H9 (cell line): ENCODE measurements around the gene LLGL2. TPM values are rescaled to one million over a fixed set of nuclear protein-coding genes. Genes with fewer than 3 reads are reported as not detected.

Source experiments
- DNase-seq: peaks from one replicate; pipeline ENCODE4 v3.0.0-alpha.2; 2017
- H2AFZ ChIP-seq: one replicate; pipeline ENCODE4 v1.6.1; 2013; ENCODE audit warnings: mild to moderate bottlenecking, low read length, control low read depth, moderate library complexity
- H2AK5ac ChIP-seq: 2 replicates; pipeline ENCODE4 v1.6.1; 2013; ENCODE audit warnings: low read length, control low read depth, mixed read lengths; ENCODE audit not compliant: insufficient read length
- H2BK120ac ChIP-seq: one replicate; pipeline ENCODE4 v1.6.1; 2013; ENCODE audit warnings: low read depth, mild to moderate bottlenecking, low read length, control low read depth, inconsistent platforms; ENCODE audit not compliant: poor library complexity, severe bottlenecking
- H2BK12ac ChIP-seq: 2 replicates; pipeline ENCODE4 v1.6.1; 2013; ENCODE audit warnings: low read length, control low read depth, mixed read lengths, low read depth; ENCODE audit not compliant: insufficient read length
- H2BK15ac ChIP-seq: 2 replicates; pipeline ENCODE4 v1.6.1; 2013; ENCODE audit warnings: low read depth, low read length, control low read depth
- H2BK20ac ChIP-seq: one replicate; pipeline ENCODE4 v1.6.1; 2013; ENCODE audit warnings: low read depth, mild to moderate bottlenecking, low read length, control low read depth, inconsistent platforms; ENCODE audit not compliant: poor library complexity, severe bottlenecking
- H2BK5ac ChIP-seq: 2 replicates; pipeline ENCODE4 v1.6.1; 2013; ENCODE audit warnings: low read length, control low read depth, mixed read lengths; ENCODE audit not compliant: insufficient read length
- H3K14ac ChIP-seq: 2 replicates; pipeline ENCODE4 v1.6.1; 2013; ENCODE audit warnings: low read length, control low read depth; ENCODE audit not compliant: insufficient read depth
- H3K18ac ChIP-seq: 2 replicates; pipeline ENCODE4 v1.6.1; 2013; ENCODE audit warnings: low read depth, mild to moderate bottlenecking, mixed read lengths, low read length, control low read depth; ENCODE audit not compliant: insufficient read length
- H3K23ac ChIP-seq: 2 replicates; pipeline ENCODE4 v1.6.1; 2013; ENCODE audit warnings: low read length, control low read depth, mixed read lengths, low read depth; ENCODE audit not compliant: insufficient read length
- H3K23me2 ChIP-seq: 2 replicates; pipeline ENCODE4 v1.6.1; 2013; ENCODE audit warnings: low read depth, mild to moderate bottlenecking, mixed read lengths, low read length, control low read depth; ENCODE audit not compliant: insufficient read length, poor library complexity, severe bottlenecking
- H3K27ac ChIP-seq: 2 replicates; pipeline ENCODE4 v1.5.1; 2013; ENCODE audit warnings: low read length, control low read depth, mixed read lengths, low read depth; ENCODE audit not compliant: insufficient read length
- H3K27me3 ChIP-seq: 2 replicates; pipeline ENCODE4 v1.6.1; 2013; ENCODE audit warnings: low read length, control low read depth, inconsistent platforms; ENCODE audit not compliant: insufficient read depth
- H3K4ac ChIP-seq: 2 replicates; pipeline ENCODE4 v1.6.1; 2013; ENCODE audit warnings: low read depth, mild to moderate bottlenecking, control low read depth, inconsistent platforms, low read length, moderate library complexity
- H3K4me1 ChIP-seq: 2 replicates; pipeline ENCODE4 v1.6.1; 2013; ENCODE audit warnings: low read length, control low read depth, inconsistent platforms; ENCODE audit not compliant: insufficient read depth
- H3K4me2 ChIP-seq: 2 replicates; pipeline ENCODE4 v1.6.1; 2013; ENCODE audit warnings: low read length, control low read depth, mixed read lengths; ENCODE audit not compliant: insufficient read length, insufficient read depth
- H3K56ac ChIP-seq: 2 replicates; pipeline ENCODE4 v1.6.1; 2013; ENCODE audit warnings: low read depth, mild to moderate bottlenecking, mixed read lengths, low read length, control low read depth; ENCODE audit not compliant: insufficient read length
- H3K79me1 ChIP-seq: 2 replicates; pipeline ENCODE4 v1.6.1; 2013; ENCODE audit warnings: low read depth, mild to moderate bottlenecking, moderate library complexity, low read length, control low read depth, inconsistent platforms; ENCODE audit not compliant: insufficient read depth, poor library complexity, severe bottlenecking
- H3K79me2 ChIP-seq: 2 replicates; pipeline ENCODE4 v1.6.1; 2013; ENCODE audit warnings: low read length, control low read depth, inconsistent platforms; ENCODE audit not compliant: insufficient read depth
- H3K9ac ChIP-seq: 2 replicates; pipeline ENCODE4 v1.6.1; 2013; ENCODE audit warnings: low read length, control low read depth, mixed read lengths; ENCODE audit not compliant: insufficient read length; ENCODE audit errors: extremely low read depth
- H3K9me3 ChIP-seq: one replicate; pipeline ENCODE4 v1.6.1; 2013; ENCODE audit warnings: low read depth, low read length, inconsistent platforms; ENCODE audit not compliant: control insufficient read depth
- H3T11ph ChIP-seq: one replicate; pipeline ENCODE4 v1.6.1; 2013; ENCODE audit warnings: mild to moderate bottlenecking, low read length, control low read depth, inconsistent platforms
- H4K20me1 ChIP-seq: one replicate; pipeline ENCODE4 v1.6.1; 2013; ENCODE audit not compliant: control insufficient read depth, insufficient read length, insufficient read depth
- H4K5ac ChIP-seq: 2 replicates; pipeline ENCODE4 v1.6.1; 2013; ENCODE audit warnings: low read depth, mild to moderate bottlenecking, mixed read lengths, low read length, control low read depth; ENCODE audit not compliant: insufficient read length
- H4K8ac ChIP-seq: replicated peaks from 2 replicates; pipeline ENCODE4 v1.6.1; 2013; ENCODE audit warnings: low read length, control low read depth, mixed read lengths, low read depth; ENCODE audit not compliant: insufficient read length
- H4K91ac ChIP-seq: 2 replicates; pipeline ENCODE4 v1.6.1; 2013; ENCODE audit warnings: low read depth, mild to moderate bottlenecking, moderate library complexity, mixed read lengths, low read length, control low read depth; ENCODE audit not compliant: insufficient read length
- H3K27ac Mint-ChIP-seq, 3 experiments: 2 replicates in 2 of 3; 3 replicates in 1 of 3; pipeline ENCODE4 v1.8.0; 2020 to 2021; ENCODE audit warnings: mixed read lengths in 3 of 3, mild to moderate bottlenecking in 1 of 3, moderate library complexity in 1 of 3
- H3K27me3 Mint-ChIP-seq: 2 replicates; pipeline ENCODE4 v1.8.0; 2021; ENCODE audit warnings: low read depth, mild to moderate bottlenecking, moderate library complexity, mixed read lengths
- H3K36me3 Mint-ChIP-seq, 3 experiments: 2 replicates in 2 of 3; 3 replicates in 1 of 3; pipeline ENCODE4 v1.8.0; 2020 to 2021; ENCODE audit warnings: low read depth in 3 of 3, mixed read lengths in 3 of 3; ENCODE audit not compliant: insufficient read depth in 1 of 3
- H3K4me1 Mint-ChIP-seq, 2 experiments: 2 replicates each; pipeline ENCODE4 v1.8.0; 2020; ENCODE audit warnings: mixed read lengths in 2 of 2
- H3K4me3 Mint-ChIP-seq, 2 experiments: 2 replicates in 1 of 2; 3 replicates in 1 of 2; pipeline ENCODE4 v1.8.0; 2020 to 2021; ENCODE audit warnings: mild to moderate bottlenecking in 2 of 2, mixed read lengths in 2 of 2, moderate library complexity in 1 of 2
- H3K9me3 Mint-ChIP-seq, 2 experiments: 2 replicates in 1 of 2; 3 replicates in 1 of 2; pipeline ENCODE4 v1.8.0; 2020; ENCODE audit warnings: mild to moderate bottlenecking in 2 of 2, mixed read lengths in 2 of 2, moderate library complexity in 1 of 2
- CTCF ChIP-seq: fragments of 200-600 bp; sonication (generic); conservative IDR thresholded peaks from 3 replicates; pipeline ENCODE4 v1.8.0; 2021; ENCODE audit warnings: antibody characterized with exemption, mild to moderate bottlenecking
- WGBS: extraction: QIAGEN DNeasy Blood & Tissue Kit; methylation state at CpG from one replicate; pipeline ENCODE4 v1.1.7; 2013; ENCODE audit warnings: missing lambda C conversion rate, low lambda C conversion rate, mixed read lengths; ENCODE audit not compliant: insufficient read length; ENCODE audit errors: extremely low coverage; 5-methylcytosine and 5-hydroxymethylcytosine counted together
- total RNA-seq: library from RNA; stranded (reverse); gene quantifications from 2 replicates; pipeline ENCODE4 v1.2.1, GENCODE V29; 2021

LLGL2 gene
- total RNA-seq, 1 experiment from 2014 or later = 90.4 TPM

GRCh38 chr17:75498726-75499213, 26.7 kb upstream of the LLGL2 start:
- H3K9me3 ChIP-seq = no peaks in the 10 kb centered on the region
- no peak overlapping the region for H2BK5ac ChIP-seq
- H4K20me1 ChIP-seq = no peaks in the 10 kb centered on the region
- H3K56ac ChIP-seq = no peak overlapping the region
- peaks cover 0 to 47% (median 38%) of the 10 kb centered on the region in 3 experiments; a peak in 5 of 7 replicates for H3K36me3 Mint-ChIP-seq
- no peak; the same call in 2 of the 3 replicates for TF ChIP-seq CTCF
- no peaks in the 10 kb centered on the region for H3K9me3 Mint-ChIP-seq
- H3K4me1 Mint-ChIP-seq = no peaks in the 10 kb centered on the region
- no peak overlapping the region for H4K8ac ChIP-seq
- H2AK5ac ChIP-seq = no peak overlapping the region
- H2BK15ac ChIP-seq = no peak overlapping the region
- DNase-seq = peak; percentile 64
- WGBS = no CpG with 5 or more reads among the region's 16 CpGs
- H3K79me2 ChIP-seq = no peaks in the 10 kb centered on the region
- H3K4me3 Mint-ChIP-seq = no peak overlapping the region
- H3K27ac ChIP-seq = no peak overlapping the region
- no peak overlapping the region for H2BK20ac ChIP-seq
- H2BK12ac ChIP-seq = no peak overlapping the region
- H4K91ac ChIP-seq = no peak overlapping the region
- H3T11ph ChIP-seq = no peak overlapping the region
- no peaks in the 10 kb centered on the region; the same call in 1 of the 2 replicates for H3K27me3 Mint-ChIP-seq
- H3K27me3 ChIP-seq = no peaks in the 10 kb centered on the region
- no peak overlapping the region for H3K4me2 ChIP-seq
- no peaks in the 10 kb centered on the region for H3K23me2 ChIP-seq
- no peaks in the 10 kb centered on the region for H3K79me1 ChIP-seq
- H3K4me1 ChIP-seq = no peaks in the 10 kb centered on the region
- no peak overlapping the region for H3K4ac ChIP-seq
- H4K5ac ChIP-seq = no peak overlapping the region
- H2AFZ ChIP-seq = no peak overlapping the region
- no peak overlapping the region for H2BK120ac ChIP-seq
- H3K9ac ChIP-seq = no peak overlapping the region
- no peak overlapping the region for H3K23ac ChIP-seq
- H3K18ac ChIP-seq = no peak overlapping the region
- H3K27ac Mint-ChIP-seq = peak overlapping the region; percentile 34 to 72 (median 40); a peak in 3 of 7 replicates
- H3K14ac ChIP-seq = no peak overlapping the region
